CD14-positive monocyte (primary cell): ENCODE data around the gene IKZF2. TPM values are rescaled to one million over a fixed set of nuclear protein-coding genes. Genes with fewer than 3 reads are reported as not detected.

ENCODE experiments used
- DNase-seq, 3 donors: peaks; one replicate each; pipeline ENCODE4 v3.0.0-alpha.2; 2011 to 2022
- H2AFZ ChIP-seq: 2 replicates; pipeline ENCODE4 v1.6.0; 2012; ENCODE audit warnings: mild to moderate bottlenecking, low read depth, low read length, inconsistent platforms; ENCODE audit not compliant: insufficient read depth, poor library complexity, severe bottlenecking
- H3K27ac ChIP-seq, 2 donors: 1 replicate in 1 of 2; 2 replicates in 1 of 2; pipeline ENCODE4 v1.5.1; 2012 to 2013; ENCODE audit warnings: low read length in 2 of 2, control low read depth in 1 of 2, inconsistent platforms in 1 of 2, low read depth in 1 of 2, mild to moderate bottlenecking in 1 of 2
- H3K27me3 ChIP-seq, 2 donors: one replicate each; pipeline versions ENCODE4 v1.6.0 to v1.6.1; 2011 to 2013; ENCODE audit warnings: low read length in 2 of 2; ENCODE audit not compliant: control insufficient read depth in 2 of 2, insufficient read depth in 2 of 2
- H3K36me3 ChIP-seq, 2 donors: replicated peaks in 1 of 2; 1 replicate in 1 of 2; 2 replicates in 1 of 2; pipeline versions ENCODE4 v1.5.1 to v1.6.1; 2012 to 2013; ENCODE audit warnings: low read length in 2 of 2, control low read depth in 1 of 2, inconsistent platforms in 1 of 2, mild to moderate bottlenecking in 1 of 2; ENCODE audit not compliant: insufficient read depth in 2 of 2, control insufficient read depth in 1 of 2
- H3K4me1 ChIP-seq, 2 donors: 1 replicate in 1 of 2; 2 replicates in 1 of 2; pipeline versions ENCODE4 v1.5.1 to v1.6.1; 2012 to 2013; ENCODE audit warnings: low read length in 2 of 2, control low read depth in 1 of 2, inconsistent platforms in 1 of 2, mild to moderate bottlenecking in 1 of 2, moderate library complexity in 1 of 2; ENCODE audit not compliant: insufficient read depth in 2 of 2, control insufficient read depth in 1 of 2
- H3K4me2 ChIP-seq: replicated peaks from 2 replicates; pipeline ENCODE3; 2012; ENCODE audit warnings: low read length, moderate library complexity, mild to moderate bottlenecking; ENCODE audit not compliant: poor library complexity, severe bottlenecking; ENCODE audit errors: extremely low read depth
- H3K4me3 ChIP-seq, 3 experiments: fragments of 200-600 bp in 1 of 3; sonication (generic) in 1 of 3; replicated peaks in 1 of 3; 1 replicate in 2 of 3; 2 replicates in 1 of 3; pipeline ENCODE4 v1.5.1; 2011 to 2013; ENCODE audit warnings: low read length in 3 of 3, mild to moderate bottlenecking in 3 of 3, control low read depth in 2 of 3, low read depth in 2 of 3, inconsistent platforms in 1 of 3, moderate library complexity in 1 of 3
- H3K79me2 ChIP-seq: 2 replicates; pipeline ENCODE4 v1.6.0; 2012; ENCODE audit warnings: mild to moderate bottlenecking, control low read depth, inconsistent platforms, low read length, moderate library complexity; ENCODE audit not compliant: insufficient read depth
- H3K9ac ChIP-seq: 2 replicates; pipeline ENCODE4 v1.6.0; 2017; ENCODE audit warnings: low read length, mild to moderate bottlenecking; ENCODE audit not compliant: insufficient read depth, poor library complexity, severe bottlenecking
- H3K9me3 ChIP-seq, 2 donors: replicated peaks in 1 of 2; 1 replicate in 1 of 2; 2 replicates in 1 of 2; pipeline versions ENCODE4 v1.5.1 to v1.6.1; 2012 to 2013; ENCODE audit warnings: low read length in 2 of 2, control low read depth in 1 of 2; ENCODE audit not compliant: control insufficient read depth in 1 of 2, insufficient read depth in 1 of 2
- H4K20me1 ChIP-seq: 2 replicates; pipeline ENCODE4 v1.6.0; 2012; ENCODE audit warnings: mild to moderate bottlenecking, low read length, control low read depth, moderate library complexity; ENCODE audit not compliant: insufficient read depth
- H3K27ac Mint-ChIP-seq, 7 donors: one replicate each; pipeline ENCODE4 v1.8.0; 2020; ENCODE audit warnings: mild to moderate bottlenecking in 7 of 7, mixed read lengths in 7 of 7, moderate library complexity in 6 of 7, inconsistent platforms in 2 of 7
- H3K27me3 Mint-ChIP-seq, 3 donors: one replicate each; pipeline ENCODE4 v1.8.0; 2021 to 2022; ENCODE audit warnings: low read depth in 3 of 3, mild to moderate bottlenecking in 3 of 3, mixed read lengths in 3 of 3, moderate library complexity in 3 of 3, inconsistent platforms in 1 of 3
- H3K36me3 Mint-ChIP-seq, 2 donors: one replicate each; pipeline ENCODE4 v1.8.0; 2020; ENCODE audit warnings: mixed read lengths in 2 of 2, inconsistent platforms in 1 of 2, mild to moderate bottlenecking in 1 of 2
- H3K4me1 Mint-ChIP-seq: one replicate; pipeline ENCODE4 v1.8.0; 2020; ENCODE audit warnings: mild to moderate bottlenecking, mixed read lengths
- H3K4me3 Mint-ChIP-seq, 2 donors: one replicate each; pipeline ENCODE4 v1.8.0; 2020; ENCODE audit warnings: mild to moderate bottlenecking in 2 of 2, mixed read lengths in 2 of 2, moderate library complexity in 1 of 2
- H3K9me3 Mint-ChIP-seq, 7 donors: one replicate each; pipeline ENCODE4 v1.8.0; 2020 to 2022; ENCODE audit warnings: mixed read lengths in 7 of 7, mild to moderate bottlenecking in 6 of 7, moderate library complexity in 6 of 7, inconsistent platforms in 2 of 7
- WGBS: methylation state at CpG from one replicate; pipeline ENCODE4 v1.1.5; 2013; ENCODE audit warnings: missing lambda C conversion rate; ENCODE audit not compliant: insufficient coverage; 5-methylcytosine and 5-hydroxymethylcytosine counted together
- intact Hi-C, 2 donors: fragments of 100-400 bp; cut with micrococcal nuclease; formaldehyde crosslinking; loops; one replicate each; pipeline versions ENCODE4 v1.15.0 to v1.15.1; 2023
- polyA plus RNA-seq, 3 donors: library from polyadenylated mRNA; depleted of rRNA in 1 of 3; unstranded in 2 of 3; stranded (reverse) in 1 of 3; fragments of 300-500 nt in 2 of 3; fragments of >200 nt in 1 of 3; fragmentation: Illumina TruSeq in 2 of 3; gene quantifications; 1 replicate in 2 of 3; 2 replicates in 1 of 3; pipeline ENCODE4 v1.2.3, GENCODE V29; 2012 to 2021
- TF ChIP-seq, protein P1 (sequence below): fragments of 200-600 bp; IDR thresholded peaks from one replicate; pipeline ENCODE4 v1.8.0; 2022; ENCODE audit warnings: antibody characterized with exemption, mild to moderate bottlenecking

The IKZF2 gene
- polyA plus RNA-seq, 3 donors: 0.10 to 0.12 (median 0.11) TPM

- H3K4me1 ChIP-seq: no peaks in the 10 kb centered on the region
- Mint-ChIP-seq H3K27ac (no peak overlapping the region), H3K4me1 (peaks cover 6% of the 10 kb centered on the region), H3K27me3 (peaks cover 0 to 1% (median 0%) of the 10 kb centered on the region in 3 donors), H3K4me3 (peak overlapping the region in 1 of 2 donors; percentile 59), H3K9me3 (no peaks in the 10 kb centered on the region), H3K36me3 (no peaks in the 10 kb centered on the region)
- H4K20me1 ChIP-seq: no peaks in the 10 kb centered on the region
- TF ChIP-seq, protein P1, sequence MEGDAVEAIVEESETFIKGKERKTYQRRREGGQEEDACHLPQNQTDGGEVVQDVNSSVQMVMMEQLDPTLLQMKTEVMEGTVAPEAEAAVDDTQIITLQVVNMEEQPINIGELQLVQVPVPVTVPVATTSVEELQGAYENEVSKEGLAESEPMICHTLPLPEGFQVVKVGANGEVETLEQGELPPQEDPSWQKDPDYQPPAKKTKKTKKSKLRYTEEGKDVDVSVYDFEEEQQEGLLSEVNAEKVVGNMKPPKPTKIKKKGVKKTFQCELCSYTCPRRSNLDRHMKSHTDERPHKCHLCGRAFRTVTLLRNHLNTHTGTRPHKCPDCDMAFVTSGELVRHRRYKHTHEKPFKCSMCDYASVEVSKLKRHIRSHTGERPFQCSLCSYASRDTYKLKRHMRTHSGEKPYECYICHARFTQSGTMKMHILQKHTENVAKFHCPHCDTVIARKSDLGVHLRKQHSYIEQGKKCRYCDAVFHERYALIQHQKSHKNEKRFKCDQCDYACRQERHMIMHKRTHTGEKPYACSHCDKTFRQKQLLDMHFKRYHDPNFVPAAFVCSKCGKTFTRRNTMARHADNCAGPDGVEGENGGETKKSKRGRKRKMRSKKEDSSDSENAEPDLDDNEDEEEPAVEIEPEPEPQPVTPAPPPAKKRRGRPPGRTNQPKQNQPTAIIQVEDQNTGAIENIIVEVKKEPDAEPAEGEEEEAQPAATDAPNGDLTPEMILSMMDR: no peak
- no peaks in the 10 kb centered on the region for H3K27me3 ChIP-seq
- no peak overlapping the region for H3K9ac ChIP-seq
- no peak overlapping the region for H3K4me3 ChIP-seq
- 6% methylated on average over 2 of the region's 8 CpGs for WGBS
- no peak overlapping the region for H3K27ac ChIP-seq
- DNase-seq: no peak
- no peaks in the 10 kb centered on the region for H3K36me3 ChIP-seq
- no peaks in the 10 kb centered on the region for H3K9me3 ChIP-seq
- no peaks in the 10 kb centered on the region for H3K79me2 ChIP-seq
- intact Hi-C loops: no loop called here
- H3K4me2 ChIP-seq: no peak overlapping the region
- no peak overlapping the region for H2AFZ ChIP-seq
Observed at GRCh38 chr2:213065583-213066442, 85.6 kb downstream of the IKZF2 start.

DNA sequence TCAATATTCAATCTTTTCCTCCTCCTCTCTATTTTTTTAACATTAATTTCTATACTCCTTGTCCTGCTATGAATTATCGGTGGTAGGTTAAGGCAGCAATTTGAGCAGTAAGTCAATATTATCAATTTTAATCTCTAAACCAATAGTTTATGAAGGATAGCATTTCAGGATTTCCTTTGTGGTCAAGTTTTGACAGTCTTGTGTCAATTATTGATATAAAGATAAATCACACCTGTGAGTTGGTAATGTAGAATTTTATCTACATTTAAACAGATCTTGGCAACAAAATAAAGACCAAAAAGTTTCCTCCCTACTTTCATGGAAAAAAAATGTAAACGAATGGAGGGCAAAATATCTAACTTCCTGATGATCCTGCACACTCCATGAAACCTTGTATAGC, 87.3 kb downstream of the IKZF2 start:
- H3K4me3 Mint-ChIP-seq: no peak overlapping the region
- Histone ChIP-seq H3K36me3 (no peaks in the 10 kb centered on the region), H4K20me1 (no peaks in the 10 kb centered on the region), H3K4me1 (no peaks in the 10 kb centered on the region), H3K4me3 (no peak overlapping the region), H3K9ac (no peak overlapping the region), H3K27ac (no peak overlapping the region), H3K79me2 (no peaks in the 10 kb centered on the region), H3K4me2 (no peak overlapping the region), H3K27me3 (no peaks in the 10 kb centered on the region), H3K9me3 (no peaks in the 10 kb centered on the region), H2AFZ (no peak overlapping the region)
- H3K9me3 Mint-ChIP-seq: no peaks in the 10 kb centered on the region
- H3K4me1 Mint-ChIP-seq: peaks cover 6% of the 10 kb centered on the region
- H3K27me3 Mint-ChIP-seq: peaks cover 0 to 1% (median 0%) of the 10 kb centered on the region in 3 donors
- TF ChIP-seq, protein P1: no peak
- no CpG with 5 or more reads among the region's 2 CpGs for WGBS
- H3K36me3 Mint-ChIP-seq: no peaks in the 10 kb centered on the region
- intact Hi-C loops: no loop called here
- H3K27ac Mint-ChIP-seq: no peak overlapping the region
- no peak for DNase-seq
